Activated CD8-positive, alpha-beta memory T cell treated with anti-CD3 and anti-CD28 coated beads for 48 hours (primary cell): ENCODE measurements around the gene PHF21A.

Experiments
- DNase-seq, 3 experiments: peaks; one replicate each; pipeline ENCODE4 v3.0.0-alpha.2; 2020; ENCODE audit warnings: low read depth in 2 of 3, low spot score in 2 of 3

Gene PHF21A

GRCh38 chr11:46121301-46121723, at the start of gene PHF21A:
TSS of gene PHF21A (minus strand) at chr11:46121454. CDS start at chr11:46084219, 37,235 bp downstream.
- peak; percentile 74 to 80 (median 75) for DNase-seq

- no peak for DNase-seq
Measured at GRCh38 chr11:46170797-46171196, 49.5 kb upstream of the PHF21A start.

GRCh38 chr11:46162700-46163099, 41.4 kb upstream of the PHF21A start:
- peak in 1 of 3 experiments; percentile 7 for DNase-seq

DNA sequence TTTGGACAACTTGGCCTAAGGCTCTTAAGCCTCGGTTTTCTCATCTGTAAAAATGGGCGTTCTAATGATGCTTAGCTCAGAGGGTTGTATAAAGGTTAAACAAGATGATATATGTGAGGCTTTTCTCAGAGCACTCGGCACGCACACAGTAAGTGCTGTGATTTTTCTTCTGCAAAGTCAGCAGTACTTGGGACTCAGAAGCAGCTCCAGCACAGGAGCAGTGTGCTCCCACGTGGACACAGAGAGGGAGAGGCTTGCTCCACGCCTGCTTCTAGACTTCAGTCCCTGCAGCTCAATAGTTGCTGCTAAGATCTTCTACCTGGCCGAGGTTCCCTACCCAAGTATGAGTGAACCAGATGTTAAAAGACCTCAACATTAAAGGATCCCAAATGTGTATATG, 39.9 kb upstream of the PHF21A start:
- DNase-seq, result no peak

DNA sequence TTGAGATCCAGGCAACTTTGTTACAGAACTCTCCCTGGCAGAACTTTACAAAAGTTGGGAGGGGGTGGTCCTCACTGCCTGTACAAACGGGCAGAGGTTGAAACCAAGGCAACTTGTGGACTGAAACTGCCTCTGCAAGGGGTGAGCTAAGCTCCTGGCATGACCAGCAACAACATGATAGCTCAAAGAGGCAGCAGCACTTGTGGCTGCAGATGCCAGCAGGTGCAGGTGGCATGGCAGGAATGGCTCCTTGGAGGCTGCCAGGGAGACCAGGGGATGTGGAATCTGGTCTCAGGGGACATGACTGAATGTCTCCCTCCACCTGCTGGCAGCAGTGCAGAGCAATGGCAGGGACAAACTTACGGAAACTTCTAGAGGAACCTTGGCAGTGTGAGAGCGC, 38.8 kb upstream of the PHF21A start:
- DNase-seq, result no peak

- DNase-seq, result no peak
Measured at GRCh38 chr11:46159680-46160079, 38.4 kb upstream of the PHF21A start.

DNA sequence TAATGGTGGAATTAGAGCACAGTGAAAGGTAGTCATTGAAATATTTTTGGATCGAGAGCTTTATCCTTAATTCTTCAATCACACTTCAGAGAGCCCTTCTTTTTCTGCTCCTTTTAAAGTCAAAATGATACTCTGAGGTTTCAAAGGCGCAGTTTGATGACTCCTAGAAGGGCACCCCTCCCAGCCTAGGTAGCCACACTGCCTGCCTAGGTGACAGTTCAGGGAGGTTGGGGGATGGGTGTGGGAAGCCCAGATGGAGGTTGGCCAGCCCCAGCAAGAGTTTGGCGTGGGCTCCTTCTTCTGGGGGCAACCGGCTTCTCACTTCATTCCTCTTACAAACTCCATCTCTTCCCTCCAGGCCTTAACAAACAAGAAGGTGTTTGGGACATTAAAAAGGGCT, 28.6 kb upstream of the PHF21A start:
- no peak for DNase-seq

DNA sequence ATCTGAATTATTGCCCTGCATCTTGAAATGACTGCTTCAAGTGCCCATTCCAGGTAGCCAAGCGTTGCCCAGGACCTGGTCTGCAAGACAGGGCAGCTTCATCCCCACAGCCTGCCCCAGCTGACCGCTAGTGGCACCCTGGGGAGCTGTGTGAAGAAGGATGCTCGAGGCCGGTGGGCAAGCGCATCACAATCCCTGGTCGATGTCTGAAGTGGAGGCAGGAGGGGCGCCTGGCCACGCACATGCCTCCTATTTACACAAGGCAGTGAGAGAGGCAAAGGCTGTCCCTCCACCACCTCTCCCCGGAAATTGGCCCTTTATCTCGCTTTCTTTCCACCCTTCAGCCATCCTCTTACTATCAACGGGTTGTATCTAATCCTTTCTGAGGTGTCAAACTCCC, 28.1 kb upstream of the PHF21A start:
- no peak for DNase-seq

GRCh38 chr11:46144741-46145140, 23.5 kb upstream of the PHF21A start:
- no peak for DNase-seq

- no peak for DNase-seq
Measured at GRCh38 chr11:46143049-46143806, 22.0 kb upstream of the PHF21A start.

DNA sequence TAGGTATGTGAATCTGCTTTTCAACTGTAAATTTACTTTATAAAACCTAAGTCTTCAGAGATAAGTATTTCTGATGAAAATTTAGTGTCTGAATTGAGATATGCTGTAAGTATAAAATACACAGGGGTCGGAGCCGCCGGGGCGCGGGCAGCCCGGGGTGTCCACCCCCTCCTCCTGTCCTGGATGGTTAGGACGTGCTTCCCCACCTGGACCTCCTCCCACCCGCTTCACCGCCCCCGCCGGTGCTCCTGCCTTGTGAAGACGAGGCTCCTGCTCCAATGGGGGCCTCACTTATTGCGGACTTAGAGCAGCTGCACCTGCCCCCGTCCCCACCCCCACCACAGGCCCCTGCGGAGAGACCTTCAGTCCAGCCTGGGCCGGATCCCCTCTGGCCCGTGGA, 21.3 kb upstream of the PHF21A start:
- no peak for DNase-seq

DNA sequence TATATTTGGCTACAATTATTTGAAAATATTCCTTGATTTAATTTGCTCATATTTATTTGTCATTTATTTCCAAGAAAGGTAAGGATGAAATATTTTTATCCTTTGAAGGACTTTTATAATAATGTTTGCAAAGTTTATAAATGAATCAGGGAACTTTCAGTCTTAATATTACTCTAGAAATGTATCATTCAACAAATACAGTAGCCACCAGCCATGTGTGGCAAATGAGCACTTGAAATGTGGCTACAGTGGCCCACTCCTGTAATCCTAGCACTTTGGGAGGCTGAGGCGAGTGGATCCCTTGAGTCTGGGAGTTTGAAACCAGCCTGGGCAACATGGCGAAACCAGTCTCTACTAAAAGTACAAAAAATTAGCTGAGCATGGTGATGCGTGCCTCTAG, 20.3 kb upstream of the PHF21A start:
- DNase-seq, result no peak

GRCh38 chr11:46134540-46134939, 13.3 kb upstream of the PHF21A start:
- DNase-seq, result no peak

GRCh38 chr11:46134061-46134460, 12.8 kb upstream of the PHF21A start:
- no peak for DNase-seq

- no peak for DNase-seq
Measured at GRCh38 chr11:46133119-46133518, 11.9 kb upstream of the PHF21A start.

- no peak for DNase-seq
Measured at GRCh38 chr11:46130286-46130940, 9.2 kb upstream of the PHF21A start.

DNA sequence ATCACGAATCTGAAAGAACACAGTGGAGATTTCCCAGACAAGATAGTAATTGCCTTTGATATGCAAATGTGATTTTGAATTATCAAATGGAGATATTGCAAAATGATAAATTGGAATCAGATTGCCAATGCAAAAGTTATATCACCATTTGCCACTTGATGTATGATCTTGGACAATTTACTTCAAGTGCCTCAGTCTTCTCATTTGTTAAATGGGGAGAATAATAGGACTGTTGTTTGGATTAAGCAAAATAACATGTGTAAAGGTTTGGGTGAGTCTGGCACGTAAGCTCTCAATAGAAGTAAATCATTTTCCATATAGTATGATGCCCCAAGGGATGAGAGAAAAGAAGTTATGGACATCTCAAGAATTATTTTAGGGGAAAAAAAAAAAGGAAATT, 7.9 kb upstream of the PHF21A start:
- DNase-seq, result no peak

- no peak for DNase-seq
Measured at GRCh38 chr11:46127150-46127638, 5.9 kb upstream of the PHF21A start.

GRCh38 chr11:46125284-46125683, 4.0 kb upstream of the PHF21A start:
- no peak for DNase-seq

DNA sequence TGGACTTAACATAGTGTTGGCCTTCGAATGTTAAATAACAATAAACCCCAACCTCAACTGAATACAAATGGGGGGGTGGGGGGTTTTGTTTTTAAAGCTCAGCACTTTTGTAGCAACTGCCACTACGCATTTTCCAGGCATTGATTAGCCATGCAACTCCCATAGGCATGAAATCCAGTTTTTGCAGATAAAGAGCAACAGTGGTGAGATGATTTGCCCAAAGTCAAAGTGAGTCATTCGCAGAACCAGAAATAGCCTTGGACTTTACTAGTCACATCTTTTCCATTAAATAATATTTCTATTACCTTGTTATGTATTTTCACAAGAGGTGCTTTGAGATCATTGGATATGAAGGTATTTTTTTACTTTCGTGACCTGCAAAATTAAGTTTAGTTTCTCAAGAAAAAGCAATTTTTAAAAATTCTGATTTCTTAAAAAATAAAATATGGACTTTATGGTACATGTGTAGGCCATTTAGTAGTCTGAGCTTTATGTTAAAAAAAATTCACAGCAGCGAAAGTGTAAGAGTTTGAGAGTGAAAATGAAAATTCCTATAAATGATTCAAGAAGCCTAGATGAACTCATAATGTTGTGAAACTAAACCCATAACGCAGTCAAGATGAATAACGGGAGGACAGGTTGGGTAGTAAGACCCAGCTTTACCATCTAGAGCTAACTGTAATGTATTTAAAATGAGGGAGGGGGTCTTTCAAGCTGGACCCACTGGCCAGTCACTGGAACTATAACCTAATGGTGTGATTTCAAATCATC, 1.9 kb upstream of the PHF21A start:
- no peak for DNase-seq

- peak in 2 of 3 experiments; percentile 34 to 49 for DNase-seq
Measured at GRCh38 chr11:46121724-46122477, 647 bp upstream of the PHF21A start.
